Measurements from ENCODE around the gene IMMP2L. TPM values are rescaled to one million over a fixed set of nuclear protein-coding genes. Genes with fewer than 3 reads are reported as not detected.

IMMP2L gene
- total RNA-seq, 1 donor from 2014 or later, result 17.8 TPM

DNA sequence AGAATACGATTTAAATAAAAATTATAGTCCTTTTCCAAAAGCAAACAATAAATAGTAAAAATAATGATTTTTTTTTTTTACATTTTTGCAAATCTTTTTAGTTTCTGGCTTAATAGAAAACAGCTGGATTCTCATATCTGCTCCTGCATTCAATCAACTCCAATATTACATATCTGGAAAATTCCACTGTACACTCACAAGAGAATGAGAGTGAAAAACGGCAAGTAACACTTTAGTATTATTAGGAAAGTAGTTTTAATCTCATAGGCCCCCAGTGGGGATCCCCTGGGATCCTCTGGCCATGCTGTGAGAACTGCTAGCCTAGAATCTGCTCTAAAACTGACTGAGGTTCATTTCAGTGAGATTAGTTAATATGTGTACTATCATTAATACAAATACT is 599.9 kb downstream of the IMMP2L start:
- Histone ChIP-seq H3K27ac (replicated peaks) (no peak overlapping the region), H3K27me3 (ENCODE audit: low read depth) (no peaks in the 10 kb centered on the region), H3K4me3 (no peak overlapping the region), H3K4me1 (peaks cover 12% of the 10 kb centered on the region), H3K36me3 (no peaks in the 10 kb centered on the region), H3K9me3 (replicated peaks) (no peaks in the 10 kb centered on the region)
- TF ChIP-seq CTCF (IDR thresholded peaks at IDR 0.05; ENCODE audit: borderline replicate concordance), result no peak
- intact Hi-C loops (cut with micrococcal nuclease), result no loop called here
- DNase-seq, result peak; percentile 15

DNA sequence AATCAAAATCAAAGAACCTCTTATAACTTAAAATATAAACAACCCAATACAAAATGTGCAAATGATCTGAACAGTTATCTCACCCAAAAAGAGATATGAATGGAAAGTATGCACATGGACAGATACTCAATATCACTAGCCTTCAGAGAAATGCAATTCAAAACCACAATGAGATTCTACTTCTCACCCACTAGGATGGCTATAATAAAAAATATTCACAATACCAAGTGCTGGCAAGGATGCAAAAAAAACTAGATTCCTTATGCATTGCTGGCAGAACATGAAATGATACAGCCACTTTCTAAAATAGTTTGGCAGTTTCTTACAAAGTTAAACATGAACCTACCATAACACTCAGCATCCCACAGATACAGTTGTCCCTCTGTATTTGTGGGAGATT is 601.5 kb downstream of the IMMP2L start:
- intact Hi-C loops (cut with micrococcal nuclease), result no loop called here
- no peaks in the 10 kb centered on the region for H3K9me3 ChIP-seq (replicated peaks)
- DNase-seq, result no peak
- H3K27me3 ChIP-seq (ENCODE audit: low read depth), result no peaks in the 10 kb centered on the region
- no peak overlapping the region for H3K4me3 ChIP-seq
- no peaks in the 10 kb centered on the region for H3K36me3 ChIP-seq
- TF ChIP-seq CTCF (IDR thresholded peaks at IDR 0.05; ENCODE audit: borderline replicate concordance), result no peak
- peaks cover 12% of the 10 kb centered on the region for H3K4me1 ChIP-seq
- no peak overlapping the region for H3K27ac ChIP-seq (replicated peaks)

DNA sequence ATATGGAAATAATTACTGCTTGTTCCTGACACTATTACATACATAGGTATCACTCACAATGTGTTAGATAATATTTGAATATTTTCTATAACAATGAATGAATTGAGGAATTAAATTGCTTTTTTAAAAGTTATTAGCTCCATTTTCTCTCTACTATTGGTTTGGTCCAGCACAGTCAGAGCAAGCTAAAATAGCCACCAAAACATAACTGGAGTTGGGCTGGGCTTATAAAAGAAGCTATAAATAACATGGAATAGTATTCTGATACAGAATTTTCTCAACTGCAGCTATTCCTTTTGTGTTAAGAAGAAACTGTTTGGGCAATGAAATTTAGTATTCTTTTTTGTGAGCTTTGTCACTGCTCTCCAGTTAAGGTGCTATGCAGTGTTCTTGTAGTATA is 614.0 kb downstream of the IMMP2L start:
- H3K9me3 ChIP-seq (replicated peaks), result no peaks in the 10 kb centered on the region
- no peak for DNase-seq
- TF ChIP-seq CTCF (IDR thresholded peaks at IDR 0.05; ENCODE audit: borderline replicate concordance), result no peak
- H3K27ac ChIP-seq (replicated peaks), result peak overlapping the region; percentile 28
- intact Hi-C loops (cut with micrococcal nuclease), result no loop called here
- H3K36me3 ChIP-seq, result no peaks in the 10 kb centered on the region
- H3K4me3 ChIP-seq, result no peak overlapping the region
- H3K27me3 ChIP-seq (ENCODE audit: low read depth), result no peaks in the 10 kb centered on the region
- H3K4me1 ChIP-seq, result peaks cover 24% of the 10 kb centered on the region

DNA sequence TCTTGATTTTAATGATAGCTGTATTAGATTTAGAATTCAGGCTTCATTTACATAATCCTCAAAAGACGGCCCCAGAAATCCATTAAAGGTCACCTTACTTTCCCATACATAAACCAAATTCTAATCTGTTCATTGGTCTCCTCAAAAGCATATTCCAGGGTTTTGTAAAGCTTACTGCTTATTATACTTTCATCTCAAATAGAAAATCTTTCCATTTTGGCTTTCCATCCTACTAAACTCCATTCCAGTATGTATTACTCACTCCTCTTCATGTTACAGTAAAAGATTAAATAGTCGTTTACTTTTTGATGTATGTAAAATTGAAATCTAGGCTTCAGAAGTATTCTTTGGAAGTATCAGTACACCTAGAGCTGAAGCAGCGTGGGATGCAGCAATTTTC is 614.9 kb downstream of the IMMP2L start:
- intact Hi-C loops (cut with micrococcal nuclease), result no loop called here
- Histone ChIP-seq H3K4me3 (no peak overlapping the region), H3K27ac (replicated peaks) (no peak overlapping the region), H3K9me3 (replicated peaks) (no peaks in the 10 kb centered on the region), H3K27me3 (ENCODE audit: low read depth) (no peaks in the 10 kb centered on the region), H3K4me1 (peaks cover 33% of the 10 kb centered on the region), H3K36me3 (no peaks in the 10 kb centered on the region)
- no peak for TF ChIP-seq CTCF (IDR thresholded peaks at IDR 0.05; ENCODE audit: borderline replicate concordance)
- DNase-seq, result no peak

- Histone ChIP-seq H3K27me3 (ENCODE audit: low read depth) (no peaks in the 10 kb centered on the region), H3K4me1 (peaks cover 42% of the 10 kb centered on the region), H3K9me3 (replicated peaks) (no peaks in the 10 kb centered on the region), H3K4me3 (no peak overlapping the region), H3K36me3 (no peaks in the 10 kb centered on the region), H3K27ac (replicated peaks) (no peak overlapping the region)
- intact Hi-C loops (cut with micrococcal nuclease), result no loop called here
- TF ChIP-seq CTCF (IDR thresholded peaks at IDR 0.05; ENCODE audit: borderline replicate concordance), result no peak
- no peak for DNase-seq
Measured at GRCh38 chr7:110944966-110945644, 617.2 kb downstream of the IMMP2L start.

All from left ventricle myocardium inferior (tissue), 1 donor.